ENCODE results near the gene NOTO. TPM values are rescaled to one million over a fixed set of nuclear protein-coding genes. Genes with fewer than 3 reads are reported as not detected.

NOTO gene
- polyA plus RNA-seq, 10 donors: 0.04 TPM; not detected in 9

GRCh38 chr2:73257425-73258125, 55.2 kb downstream of the NOTO start:
- DNase-seq: no peak

GRCh38 chr2:73258186-73258912, 56.0 kb downstream of the NOTO start:
- no peak for DNase-seq

GRCh38 chr2:73258913-73259215, 56.5 kb downstream of the NOTO start:
- no peak for DNase-seq

- DNase-seq: no peak
These were observed 56.9 kb downstream of the NOTO start for GRCh38 chr2:73259276-73259675.

GRCh38 chr2:73259704-73260337, 57.4 kb downstream of the NOTO start:
- no peak for DNase-seq

GRCh38 chr2:73260338-73260984, 58.1 kb downstream of the NOTO start:
- peak in 1 of 3 donors; percentile 45 for DNase-seq

Other genes starting within 250 kb of the NOTO start
- gene SFXN5, start 130.9 kb upstream of the NOTO start, polyA plus RNA-seq (ENCODE audit: insufficient read length in 10 of 10): 1 to 10 TPM; 4.8 to 7.8 (median 6.3) TPM
- gene RAB11FIP5, start 89.6 kb upstream of the NOTO start, polyA plus RNA-seq (ENCODE audit: insufficient read length in 10 of 10): 10 to 100 TPM; 12.3 to 17.8 (median 15.7) TPM
- 10 to 100 TPM; 29.5 to 35.7 (median 32.1) TPM for gene SMYD5, start 11.7 kb downstream of the NOTO start, polyA plus RNA-seq (ENCODE audit: insufficient read length in 10 of 10)
- gene PRADC1, start 30.7 kb downstream of the NOTO start, polyA plus RNA-seq (ENCODE audit: insufficient read length in 10 of 10): 10 to 100 TPM; 25.0 to 34.7 (median 28.8) TPM
- 100 to 1,000 TPM; 171 to 205 (median 178) TPM for gene CCT7, start 31.7 kb downstream of the NOTO start, polyA plus RNA-seq (ENCODE audit: insufficient read length in 10 of 10)
- gene FBXO41, start 81.9 kb downstream of the NOTO start, polyA plus RNA-seq (ENCODE audit: insufficient read length in 10 of 10): under 1 TPM; 0.13 to 0.54 (median 0.28) TPM
- gene EGR4, start 91.0 kb downstream of the NOTO start, polyA plus RNA-seq (ENCODE audit: insufficient read length in 10 of 10): under 1 TPM in 1 of 10 donors, not detected in 9; 0.07 TPM
- 10 to 100 TPM; 13.6 to 22.8 (median 16.9) TPM for gene ALMS1, start 183.3 kb downstream of the NOTO start, polyA plus RNA-seq (ENCODE audit: insufficient read length in 10 of 10)

All from muscle of back (tissue), 11 donors.